DMS53 treated with DMSO at 0.1 percent for 48 hours (cell line): ENCODE data around the gene SPATA7.

Source experiments
- DNase-seq: peaks from one replicate; lab custom pipeline; 2025; ENCODE audit not compliant: unreplicated experiment; lab: John Stamatoyannopoulos, UW

SPATA7 gene

GRCh38 chr14:88479574-88479987 is 94.1 kb downstream of the SPATA7 start:
- DNase-seq: no peak

DNA sequence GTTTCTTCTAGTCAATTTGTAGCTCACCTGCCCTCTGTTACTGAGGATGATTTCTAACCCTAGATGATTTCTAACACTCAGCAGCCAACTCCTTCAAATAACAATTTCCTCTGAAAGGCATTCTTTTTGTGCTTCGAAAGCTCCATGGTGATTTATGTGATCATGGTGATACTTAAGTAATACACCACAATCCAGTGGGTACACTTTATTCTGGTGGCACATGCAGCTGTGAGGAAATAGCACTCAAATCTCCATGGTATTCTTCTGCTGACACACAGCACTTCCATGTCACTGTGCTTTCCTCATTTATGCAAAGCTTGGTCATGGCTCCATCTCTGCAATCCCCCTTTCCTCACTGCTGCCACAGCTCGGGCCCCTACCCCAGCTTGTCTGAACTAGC is 95.6 kb downstream of the SPATA7 start:
- no peak for DNase-seq

DNA sequence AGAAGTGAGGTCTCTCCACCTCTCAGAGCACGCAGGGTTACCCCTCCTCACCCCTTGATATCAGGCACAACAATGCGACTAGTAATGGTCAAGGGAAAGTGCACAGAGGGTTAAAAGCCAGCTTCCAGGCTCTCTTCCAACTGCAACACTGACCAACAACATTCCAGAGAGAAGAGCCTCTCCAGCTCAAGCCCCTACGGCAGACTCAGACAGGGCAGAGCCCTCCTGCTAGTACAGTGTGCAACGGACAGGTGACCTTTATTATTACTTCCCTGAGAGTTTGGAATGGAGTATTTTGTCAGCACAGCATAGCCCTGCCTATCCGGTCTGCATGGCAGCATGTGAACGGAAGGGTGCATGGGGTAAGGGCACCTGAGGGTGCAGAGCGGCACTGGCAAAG is 96.3 kb downstream of the SPATA7 start:
- DNase-seq: no peak

- no peak for DNase-seq
Measured at GRCh38 chr14:88482524-88482923, 97.1 kb downstream of the SPATA7 start.
